Left lung (tissue), 10 donors: ENCODE measurements around the gene UNC13C. TPM values are rescaled to one million over a fixed set of nuclear protein-coding genes. Genes with fewer than 3 reads are reported as not detected.

Experiments used
- ATAC-seq: fragments of 200-7000 bp; cut with Tn5 transposase; one replicate; pipeline ENCODE4 v1.9.1; 2020; ENCODE audit warnings: moderate library complexity
- DNase-seq, 4 donors: peaks; one replicate each; pipeline ENCODE4 v3.0.0-alpha.2; 2013 to 2020
- H3K27ac ChIP-seq, 2 donors: fragments of 200-600 bp; sonication (generic) in 1 of 2; one replicate each; pipeline versions ENCODE4 v1.5.0 to v1.8.0; 2020 to 2021
- H3K27me3 ChIP-seq, 2 donors: fragments of 200-600 bp; sonication (generic) in 1 of 2; one replicate each; pipeline versions ENCODE4 v1.5.0 to v1.8.0; 2020 to 2021
- H3K36me3 ChIP-seq, 2 donors: fragments of 200-600 bp; sonication (generic) in 1 of 2; one replicate each; pipeline versions ENCODE4 v1.5.0 to v1.8.0; 2020 to 2021
- H3K4me1 ChIP-seq, 2 donors: fragments of 200-600 bp; one replicate each; pipeline ENCODE4 v1.8.0; 2021
- H3K4me3 ChIP-seq, 2 donors: fragments of 200-600 bp; sonication (generic) in 1 of 2; one replicate each; pipeline versions ENCODE4 v1.5.0 to v1.8.0; 2020 to 2021; ENCODE audit warnings: mild to moderate bottlenecking in 1 of 2
- H3K9me3 ChIP-seq, 2 donors: fragments of 200-600 bp; sonication (generic) in 1 of 2; one replicate each; pipeline versions ENCODE4 v1.5.0 to v1.8.0; 2020 to 2021
- intact Hi-C, 2 donors: fragments of 100-400 bp; cut with DNase I; formaldehyde crosslinking; loops; one replicate each; pipeline versions ENCODE4 v1.11.2 to v1.14.2; 2022
- polyA plus RNA-seq, 6 donors: library from polyadenylated mRNA; unstranded; fragments of 120-200 nt; gene quantifications; one replicate each; pipeline ENCODE4 v1.2.1, GENCODE V29; 2013; ENCODE audit not compliant: insufficient read length in 6 of 6
- total RNA-seq, 2 donors: library from RNA; stranded (reverse); fragmentation: NEBNext Ultra II Directional; extraction: Animal tissue kit (Norgen Biotek cat#: 25700); gene quantifications; one replicate each; pipeline ENCODE4 v1.2.1, GENCODE V29; 2021
- TF ChIP-seq, protein P1 (sequence below), 2 donors: fragments of 200-600 bp; sonication (generic) in 1 of 2; IDR thresholded peaks; one replicate each; pipeline versions ENCODE4 v1.5.0 to v1.8.0; 2021; ENCODE audit warnings: antibody characterized with exemption in 2 of 2
- donor health status: DM: no; HTN: yes; CAD: no.
- donor health status: DM: no; HTN: no; CAD: no.

UNC13C gene
- total and polyA plus RNA-seq, 8 donors, result 0.03 to 19.2 (median 12.8) TPM

DNA sequence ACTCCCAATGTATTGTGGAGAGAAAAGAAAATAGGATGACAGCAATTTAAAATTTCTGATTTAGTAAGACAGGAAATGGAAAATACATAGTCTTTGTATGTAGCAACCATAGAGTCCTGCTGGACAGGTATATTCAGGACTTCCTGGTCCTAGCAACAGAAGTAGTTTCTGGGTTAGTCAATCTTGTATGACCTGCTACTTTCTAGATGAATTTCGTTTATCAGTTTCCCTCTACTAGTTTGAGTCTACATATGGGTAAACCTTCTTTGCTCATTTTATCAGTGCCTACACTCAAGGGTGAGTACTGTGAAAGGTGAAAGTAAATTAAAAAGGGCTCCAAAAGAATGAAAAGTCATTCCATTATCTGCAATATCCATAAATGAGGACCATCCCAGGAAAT lies 309.8 kb downstream of the UNC13C start:
- ATAC-seq, result no peak
- H3K4me1 ChIP-seq, result no peaks in the 10 kb centered on the region

DNA sequence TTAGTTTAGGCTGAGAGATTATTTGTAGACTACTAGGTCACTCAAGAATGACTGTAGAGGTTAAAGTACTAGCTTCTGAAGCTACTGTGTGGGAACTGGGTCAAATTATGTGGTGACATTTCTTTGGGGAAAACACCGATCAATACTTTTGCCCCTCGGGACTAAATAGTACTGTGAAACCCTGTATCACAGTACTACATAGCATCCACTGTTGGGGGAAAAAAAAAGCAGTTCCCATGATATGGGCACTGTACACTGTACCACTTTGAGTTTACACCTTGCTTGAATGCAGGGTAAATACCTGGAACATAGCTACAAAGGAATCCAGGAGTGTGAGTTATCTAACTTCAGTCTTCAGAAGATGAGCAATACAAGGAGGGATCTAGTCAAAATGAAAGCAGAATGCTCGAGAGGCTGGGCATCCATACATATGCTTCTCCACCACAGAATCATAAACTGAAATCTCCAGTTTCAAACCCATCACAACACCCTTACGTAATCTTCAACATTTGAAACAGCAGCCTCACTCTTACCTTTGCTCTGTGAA lies 311.4 kb downstream of the UNC13C start:
- H3K4me1 ChIP-seq, result no peaks in the 10 kb centered on the region
- TF ChIP-seq, protein P1, sequence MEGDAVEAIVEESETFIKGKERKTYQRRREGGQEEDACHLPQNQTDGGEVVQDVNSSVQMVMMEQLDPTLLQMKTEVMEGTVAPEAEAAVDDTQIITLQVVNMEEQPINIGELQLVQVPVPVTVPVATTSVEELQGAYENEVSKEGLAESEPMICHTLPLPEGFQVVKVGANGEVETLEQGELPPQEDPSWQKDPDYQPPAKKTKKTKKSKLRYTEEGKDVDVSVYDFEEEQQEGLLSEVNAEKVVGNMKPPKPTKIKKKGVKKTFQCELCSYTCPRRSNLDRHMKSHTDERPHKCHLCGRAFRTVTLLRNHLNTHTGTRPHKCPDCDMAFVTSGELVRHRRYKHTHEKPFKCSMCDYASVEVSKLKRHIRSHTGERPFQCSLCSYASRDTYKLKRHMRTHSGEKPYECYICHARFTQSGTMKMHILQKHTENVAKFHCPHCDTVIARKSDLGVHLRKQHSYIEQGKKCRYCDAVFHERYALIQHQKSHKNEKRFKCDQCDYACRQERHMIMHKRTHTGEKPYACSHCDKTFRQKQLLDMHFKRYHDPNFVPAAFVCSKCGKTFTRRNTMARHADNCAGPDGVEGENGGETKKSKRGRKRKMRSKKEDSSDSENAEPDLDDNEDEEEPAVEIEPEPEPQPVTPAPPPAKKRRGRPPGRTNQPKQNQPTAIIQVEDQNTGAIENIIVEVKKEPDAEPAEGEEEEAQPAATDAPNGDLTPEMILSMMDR (IDR thresholded peaks at IDR 0.05), result no peak
- no peak overlapping the region for H3K27ac ChIP-seq
- H3K4me3 ChIP-seq, result no peak overlapping the region
- H3K9me3 ChIP-seq, result no peaks in the 10 kb centered on the region
- intact Hi-C loops, result no loop called here
- H3K27me3 ChIP-seq, result no peaks in the 10 kb centered on the region
- no peaks in the 10 kb centered on the region for H3K36me3 ChIP-seq
- ATAC-seq (no peak), DNase-seq (no peak)

More for the DNA sequence above, 309.8 kb downstream of the UNC13C start:
- H3K4me3 ChIP-seq, result no peak overlapping the region
- no peaks in the 10 kb centered on the region for H3K27me3 ChIP-seq
- H3K36me3 ChIP-seq, result no peaks in the 10 kb centered on the region
- H3K9me3 ChIP-seq, result no peaks in the 10 kb centered on the region
- TF ChIP-seq, protein P1 (IDR thresholded peaks at IDR 0.05), result no peak
- DNase-seq, result no peak
- H3K27ac ChIP-seq, result no peak overlapping the region
- intact Hi-C loops, result no loop called here

DNA sequence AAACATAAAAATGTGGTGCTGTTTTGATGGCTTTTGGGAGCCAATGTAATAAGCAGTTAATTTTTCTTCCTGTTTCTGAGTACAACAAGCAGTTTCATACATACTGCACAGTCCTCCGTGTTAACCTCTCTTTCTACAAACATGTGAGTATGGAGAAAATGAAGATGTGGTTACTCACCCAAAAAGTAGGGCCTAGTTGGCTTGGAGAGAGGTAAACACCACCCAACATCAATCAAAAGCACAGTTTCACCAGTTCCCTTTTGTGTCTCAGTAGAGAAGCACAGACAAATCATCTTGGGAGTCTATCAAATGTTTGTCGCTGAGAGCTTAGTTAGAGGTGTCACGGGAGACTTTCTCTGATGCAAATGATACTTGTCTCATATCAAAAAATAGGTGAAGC lies 320.2 kb downstream of the UNC13C start:
- intact Hi-C loops, result no loop called here
- TF ChIP-seq, protein P1 (IDR thresholded peaks at IDR 0.05), result no peak
- no peaks in the 10 kb centered on the region for H3K4me1 ChIP-seq
- no peaks in the 10 kb centered on the region for H3K27me3 ChIP-seq
- DNase-seq (no peak), ATAC-seq (no peak)
- no peaks in the 10 kb centered on the region for H3K36me3 ChIP-seq
- H3K27ac ChIP-seq, result no peak overlapping the region
- no peak overlapping the region for H3K4me3 ChIP-seq
- no peaks in the 10 kb centered on the region for H3K9me3 ChIP-seq

DNA sequence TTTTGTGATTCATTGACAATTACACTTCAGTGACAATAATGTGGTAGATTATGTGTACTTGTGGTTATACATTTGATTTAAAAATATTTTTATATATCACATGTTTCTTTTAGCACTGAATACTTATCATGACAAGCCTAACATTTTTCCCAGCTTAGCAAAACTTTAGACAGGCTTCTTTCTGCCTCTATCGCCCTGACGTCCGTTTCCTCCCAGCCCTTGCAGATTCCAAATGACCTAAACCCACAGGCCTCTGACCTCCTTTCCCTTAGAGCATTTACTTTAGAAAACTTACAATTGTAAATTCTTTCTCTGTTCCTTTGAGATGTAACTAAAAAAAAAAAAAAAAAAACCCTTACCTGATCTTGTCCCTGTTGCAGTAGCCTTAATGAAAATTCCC lies 326.1 kb downstream of the UNC13C start:
- TF ChIP-seq, protein P1 (IDR thresholded peaks at IDR 0.05), result no peak
- H3K27me3 ChIP-seq, result no peaks in the 10 kb centered on the region
- no peaks in the 10 kb centered on the region for H3K36me3 ChIP-seq
- DNase-seq (no peak), ATAC-seq (no peak)
- no peak overlapping the region for H3K4me3 ChIP-seq
- no peaks in the 10 kb centered on the region for H3K4me1 ChIP-seq
- intact Hi-C loops, result no loop called here
- H3K27ac ChIP-seq, result no peak overlapping the region
- H3K9me3 ChIP-seq, result peaks cover 0 to 6% of the 10 kb centered on the region in 2 donors

DNA sequence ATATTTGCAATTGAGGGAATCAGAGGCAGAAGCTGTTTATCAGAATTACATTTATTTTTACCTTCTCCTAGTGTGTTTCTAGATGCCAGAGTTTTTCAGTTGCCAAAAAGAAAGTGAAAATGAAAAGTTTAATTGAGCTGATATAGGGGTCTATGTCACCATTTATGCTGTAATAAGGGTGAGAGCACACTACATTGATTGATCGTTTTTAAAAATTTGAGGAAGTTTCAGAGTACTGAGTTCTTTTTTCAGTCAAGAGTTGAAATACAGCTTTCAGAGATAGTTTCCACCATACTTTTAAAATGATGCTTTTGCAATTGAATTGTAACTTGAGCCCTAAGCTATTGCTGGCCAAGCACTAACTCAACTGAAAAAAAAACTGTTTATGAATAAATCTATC lies 326.9 kb downstream of the UNC13C start:
- ATAC-seq (no peak), DNase-seq (no peak)
- intact Hi-C loops, result no loop called here
- TF ChIP-seq, protein P1 (IDR thresholded peaks at IDR 0.05), result no peak
- Histone ChIP-seq H3K9me3 (peaks cover 0 to 6% of the 10 kb centered on the region in 2 donors), H3K27ac (no peak overlapping the region), H3K36me3 (no peaks in the 10 kb centered on the region), H3K4me3 (no peak overlapping the region), H3K27me3 (no peaks in the 10 kb centered on the region), H3K4me1 (no peaks in the 10 kb centered on the region)
